PC-9 (cell line): Measurements from ENCODE around the gene IL17RE. TPM values are rescaled to one million over a fixed set of nuclear protein-coding genes. Genes with fewer than 3 reads are reported as not detected.

ENCODE experiments used
- BruUV-seq: library from RNA; stranded (reverse); fragments of 400-500 nt; replicated peaks from 2 replicates; lab custom pipeline; 2021; lab: Mats Ljungman, UMichigan
- CTCF ChIA-PET: fragments of 300-600 bp; sonication (Branson Sonifier 250); formaldehyde crosslinking; loops from one replicate; lab custom pipeline; 2022; ENCODE audit warnings: antibody characterized with exemption; lab: Charles Lee
- POLR2A ChIA-PET: fragments of 300-600 bp; sonication (Branson Sonifier 250); formaldehyde crosslinking; loops from one replicate; lab custom pipeline; 2022; ENCODE audit warnings: antibody characterized with exemption; ENCODE audit not compliant: unreplicated experiment; lab: Charles Lee
- DNase-seq, 2 experiments: peaks; one replicate each; pipeline versions ENCODE4 v3.0.0 to v3.0.0-alpha.2; 2015 to 2022; ENCODE audit warnings: mixed read lengths in 1 of 2
- H2AFZ ChIP-seq: fragments of 200-600 bp; sonication (generic); 2 replicates; pipeline ENCODE4 v1.8.1; 2017; ENCODE audit warnings: antibody characterized with exemption
- H3F3A ChIP-seq: fragments of 200-600 bp; sonication (generic); 2 replicates; pipeline ENCODE4 v1.8.1; 2017; ENCODE audit warnings: antibody characterized with exemption, mild to moderate bottlenecking, low read depth; ENCODE audit not compliant: insufficient read depth
- H3K27ac ChIP-seq: fragments of 200-600 bp; sonication (generic); 2 replicates; pipeline ENCODE4 v1.6.1; 2016; ENCODE audit warnings: mixed run types
- H3K27me3 ChIP-seq: fragments of 200-600 bp; sonication (generic); 2 replicates; pipeline ENCODE4 v1.6.1; 2016; ENCODE audit warnings: low read depth, mixed run types; ENCODE audit not compliant: insufficient read depth
- H3K36me3 ChIP-seq: fragments of 200-600 bp; sonication (generic); 2 replicates; pipeline ENCODE4 v1.6.1; 2016; ENCODE audit warnings: low read depth, mixed run types
- H3K4me1 ChIP-seq: fragments of 200-600 bp; sonication (generic); replicated peaks from 2 replicates; pipeline ENCODE4 v1.6.1; 2016; ENCODE audit warnings: mixed run types; ENCODE audit not compliant: insufficient read depth
- H3K4me2 ChIP-seq: fragments of 200-600 bp; sonication (generic); 2 replicates; pipeline ENCODE4 v1.6.1; 2017; ENCODE audit warnings: mixed run types
- H3K4me3 ChIP-seq: fragments of 200-600 bp; sonication (generic); 2 replicates; pipeline ENCODE4 v1.6.1; 2016; ENCODE audit warnings: mixed run types
- H3K79me2 ChIP-seq: fragments of 200-600 bp; sonication (generic); 2 replicates; pipeline ENCODE4 v1.6.1; 2017; ENCODE audit warnings: low read depth, mixed run types
- H3K9me2 ChIP-seq: fragments of 200-600 bp; sonication (generic); 2 replicates; pipeline ENCODE4 v1.8.1; 2017; ENCODE audit warnings: mild to moderate bottlenecking; ENCODE audit not compliant: insufficient read depth
- H3K9me3 ChIP-seq: fragments of 200-600 bp; sonication (generic); 2 replicates; pipeline ENCODE4 v1.8.1; 2016; ENCODE audit warnings: low read depth; ENCODE audit not compliant: insufficient read depth
- H4K20me1 ChIP-seq: fragments of 200-600 bp; sonication (generic); 2 replicates; pipeline ENCODE4 v1.8.1; 2017; ENCODE audit not compliant: insufficient read depth
- EZH2 ChIP-seq: fragments of 200-600 bp; sonication (generic); IDR thresholded peaks from 2 replicates; pipeline ENCODE4 v1.8.0; 2017; ENCODE audit warnings: antibody characterized with exemption, low read depth
- intact Hi-C: fragments of 100-400 bp; cut with micrococcal nuclease; formaldehyde crosslinking; loops from one replicate; pipeline ENCODE4 v1.10.0; 2022; ENCODE audit not compliant: unreplicated experiment
- total RNA-seq: library from RNA; stranded (reverse); gene quantifications from 2 replicates; pipeline ENCODE4 v1.2.3, GENCODE V29; 2021
- TF ChIP-seq, protein P1 (sequence below): fragments of 200-600 bp; sonication (generic); conservative IDR thresholded peaks from 2 replicates; pipeline ENCODE4 v1.6.1; 2017; ENCODE audit warnings: mixed run types, antibody characterized with exemption, mild to moderate bottlenecking, moderate library complexity

IL17RE gene
- total RNA-seq, 1 experiment from 2014 or later, result 23.8 TPM

DNA sequence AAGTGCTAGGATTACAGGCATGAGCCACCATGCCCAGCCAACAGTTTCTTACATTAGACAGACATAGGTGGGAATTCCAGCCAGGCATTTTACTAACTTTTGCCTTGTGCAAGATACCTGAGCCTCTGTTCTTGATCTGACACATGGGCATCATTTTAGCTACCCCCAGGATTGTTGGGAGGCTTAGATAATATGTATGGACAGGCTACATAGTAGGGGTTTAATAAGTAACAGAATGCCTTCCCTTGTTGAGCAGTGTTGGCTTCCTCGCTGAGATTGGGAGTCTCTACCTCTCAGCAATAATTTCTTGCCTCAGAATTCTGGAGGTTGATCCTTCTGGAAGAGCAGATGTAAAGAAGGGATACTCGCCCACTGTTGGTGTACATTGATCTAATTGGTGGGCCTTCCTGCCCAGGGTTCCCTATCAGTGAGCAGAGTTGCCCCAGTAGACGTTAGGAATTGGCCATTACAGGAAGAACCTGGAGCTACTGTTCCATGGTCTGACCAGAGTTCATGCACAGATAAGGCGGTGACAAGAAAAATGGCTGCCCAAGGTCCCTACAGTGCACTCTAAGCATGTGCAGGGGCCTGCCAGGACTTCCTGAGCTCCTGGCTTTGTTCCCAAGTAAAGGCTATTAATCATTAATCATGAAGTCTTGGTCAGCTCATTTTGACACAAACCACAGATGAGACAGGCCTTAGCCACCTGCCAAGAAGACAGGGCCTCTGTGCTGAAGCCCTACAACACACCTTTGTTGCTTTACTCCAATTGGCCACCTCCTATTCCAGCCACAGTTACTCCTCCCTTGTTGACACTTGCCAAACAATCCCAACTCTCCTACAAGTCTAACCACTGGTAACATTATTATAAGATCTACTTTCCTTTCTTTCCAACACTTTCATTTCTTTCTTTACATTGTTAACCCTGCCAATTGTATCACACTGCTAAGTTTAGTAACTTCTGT, 5.0 kb upstream of the IL17RE start:
- Histone ChIP-seq H2AFZ (no peak overlapping the region), H3K4me3 (peak overlapping the region; percentile 20; the same call in 1 of the 2 replicates), H3K4me2 (peak overlapping the region; percentile 71), H3K9me3 (no peaks in the 10 kb centered on the region), H3K27me3 (no peaks in the 10 kb centered on the region), H3K9me2 (no peaks in the 10 kb centered on the region), H3F3A (peaks cover 73% of the 10 kb centered on the region), H3K4me1 (peaks cover 74% of the 10 kb centered on the region), H3K36me3 (peaks cover 14% of the 10 kb centered on the region), H4K20me1 (no peaks in the 10 kb centered on the region), H3K79me2 (peaks cover 28% of the 10 kb centered on the region), H3K27ac (peak overlapping the region; percentile 73)
- BruUV-seq, result no TSS peak
- DNase-seq, result peak; percentile 74 to 96
- TF ChIP-seq, protein P1, sequence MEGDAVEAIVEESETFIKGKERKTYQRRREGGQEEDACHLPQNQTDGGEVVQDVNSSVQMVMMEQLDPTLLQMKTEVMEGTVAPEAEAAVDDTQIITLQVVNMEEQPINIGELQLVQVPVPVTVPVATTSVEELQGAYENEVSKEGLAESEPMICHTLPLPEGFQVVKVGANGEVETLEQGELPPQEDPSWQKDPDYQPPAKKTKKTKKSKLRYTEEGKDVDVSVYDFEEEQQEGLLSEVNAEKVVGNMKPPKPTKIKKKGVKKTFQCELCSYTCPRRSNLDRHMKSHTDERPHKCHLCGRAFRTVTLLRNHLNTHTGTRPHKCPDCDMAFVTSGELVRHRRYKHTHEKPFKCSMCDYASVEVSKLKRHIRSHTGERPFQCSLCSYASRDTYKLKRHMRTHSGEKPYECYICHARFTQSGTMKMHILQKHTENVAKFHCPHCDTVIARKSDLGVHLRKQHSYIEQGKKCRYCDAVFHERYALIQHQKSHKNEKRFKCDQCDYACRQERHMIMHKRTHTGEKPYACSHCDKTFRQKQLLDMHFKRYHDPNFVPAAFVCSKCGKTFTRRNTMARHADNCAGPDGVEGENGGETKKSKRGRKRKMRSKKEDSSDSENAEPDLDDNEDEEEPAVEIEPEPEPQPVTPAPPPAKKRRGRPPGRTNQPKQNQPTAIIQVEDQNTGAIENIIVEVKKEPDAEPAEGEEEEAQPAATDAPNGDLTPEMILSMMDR, result no peak
- no peak for TF ChIP-seq EZH2
- ChIA-PET CTCF (interaction anchor here (0.7 to 0.9 kb wide), 3 partner anchors 15 to 49 kb away, joined by 3 read pairs; no protein-coding TSS in a partner anchor), POLR2A (interaction anchor here (0.5 to 0.6 kb wide), 3 partner anchors 234 to 419 kb away, joined by 3 to 24 read pairs (median 4); no protein-coding TSS in a partner anchor)
- intact Hi-C loops, result loop anchor here (5.0 kb wide), 1 partner anchor 55 kb away; the partner anchor contains the start of gene RPUSD3

DNA sequence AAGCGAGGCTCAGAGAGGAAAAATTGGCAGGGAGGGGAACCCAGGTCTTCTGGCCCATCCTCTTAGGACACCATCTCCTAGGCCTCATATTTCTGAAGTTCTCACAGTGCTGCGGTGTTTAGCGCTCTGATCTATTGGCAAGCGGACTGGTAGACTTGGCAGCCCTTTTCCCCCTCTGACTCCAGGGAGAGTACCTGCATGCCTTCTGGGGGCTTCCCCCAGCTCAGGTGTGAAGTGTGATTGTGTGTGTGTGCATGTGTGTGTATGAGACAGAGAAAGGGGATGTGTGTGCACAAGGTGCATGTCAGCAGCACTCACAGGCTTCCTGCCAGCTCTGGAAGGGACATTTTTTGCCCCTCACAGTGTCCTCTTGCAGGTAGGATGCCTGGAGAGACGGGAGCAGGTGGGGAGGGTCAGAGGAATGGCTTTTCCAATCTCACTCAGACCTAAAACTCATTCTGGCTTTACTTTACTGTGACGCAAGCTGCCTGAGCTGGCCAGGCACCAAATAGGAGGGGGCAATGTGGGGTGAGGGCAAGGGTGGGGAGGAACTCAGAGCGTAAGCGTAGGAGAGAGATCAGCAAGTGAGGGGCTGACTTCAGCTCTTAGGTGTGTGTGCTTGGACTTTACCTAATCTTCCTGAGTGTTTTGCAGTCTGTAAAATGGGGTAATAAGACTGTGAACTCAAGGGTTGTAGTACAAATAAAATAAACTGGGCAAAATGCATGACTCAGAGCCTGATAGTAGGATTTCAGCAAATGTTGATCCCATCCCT, 4.0 kb upstream of the IL17RE start:
- H3K9me3 ChIP-seq, result no peaks in the 10 kb centered on the region
- no TSS peak for BruUV-seq
- no peaks in the 10 kb centered on the region for H4K20me1 ChIP-seq
- intact Hi-C loops, result loop anchor here (5.0 kb wide), 1 partner anchor 56 kb away; the partner anchor contains the start of gene RPUSD3
- POLR2A ChIA-PET, result interaction anchor here (0.5 kb wide), 1 partner anchor 283 kb away, joined by 4 read pairs; no protein-coding TSS in a partner anchor
- CTCF ChIA-PET, result interaction anchor here (0.9 kb wide), 2 partner anchors 46 to 48 kb away, joined by 3 read pairs; no protein-coding TSS in a partner anchor
- H3K27me3 ChIP-seq, result no peaks in the 10 kb centered on the region
- peak in 1 of 2 experiments; percentile 48 for DNase-seq
- H3K4me1 ChIP-seq, result peaks cover 74% of the 10 kb centered on the region
- peaks cover 5% of the 10 kb centered on the region for H3K36me3 ChIP-seq
- peak overlapping the region; percentile 20; the same call in 1 of the 2 replicates for H3K4me3 ChIP-seq
- no peaks in the 10 kb centered on the region for H3K9me2 ChIP-seq
- no peak for TF ChIP-seq EZH2
- TF ChIP-seq, protein P1, result no peak
- peak overlapping the region; percentile 71 for H3K4me2 ChIP-seq
- peaks cover 68% of the 10 kb centered on the region for H3F3A ChIP-seq
- H3K79me2 ChIP-seq, result peaks cover 18% of the 10 kb centered on the region
- H2AFZ ChIP-seq, result no peak overlapping the region
- peak overlapping the region; percentile 73 for H3K27ac ChIP-seq
